SHP77 (cell line): ENCODE data around the gene TTC9.

ENCODE experiments used
- DNase-seq, 2 experiments: peaks; one replicate each; lab custom pipeline; 2025; lab: John Stamatoyannopoulos, UW

The TTC9 gene

DNA sequence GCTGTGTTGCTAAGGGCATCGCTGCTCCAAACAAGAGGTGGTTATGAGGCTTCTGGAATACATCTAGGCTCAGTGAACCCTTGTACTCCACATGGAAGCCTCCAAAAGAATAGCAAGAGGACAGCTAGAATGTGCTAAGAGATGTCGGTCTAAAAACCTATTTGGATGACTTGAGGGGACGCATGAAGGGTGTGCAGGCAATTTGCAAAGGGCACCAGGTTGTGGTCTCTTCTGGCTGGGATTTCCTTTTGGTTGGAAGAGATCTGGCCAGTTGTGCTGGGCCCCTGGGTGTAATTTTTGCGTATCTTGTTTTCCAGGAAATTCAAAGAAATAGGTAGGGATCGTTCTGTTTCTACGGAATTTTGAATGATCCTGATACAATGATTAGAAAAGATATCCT, 4.2 kb downstream of the TTC9 start:
- no peak for DNase-seq

DNA sequence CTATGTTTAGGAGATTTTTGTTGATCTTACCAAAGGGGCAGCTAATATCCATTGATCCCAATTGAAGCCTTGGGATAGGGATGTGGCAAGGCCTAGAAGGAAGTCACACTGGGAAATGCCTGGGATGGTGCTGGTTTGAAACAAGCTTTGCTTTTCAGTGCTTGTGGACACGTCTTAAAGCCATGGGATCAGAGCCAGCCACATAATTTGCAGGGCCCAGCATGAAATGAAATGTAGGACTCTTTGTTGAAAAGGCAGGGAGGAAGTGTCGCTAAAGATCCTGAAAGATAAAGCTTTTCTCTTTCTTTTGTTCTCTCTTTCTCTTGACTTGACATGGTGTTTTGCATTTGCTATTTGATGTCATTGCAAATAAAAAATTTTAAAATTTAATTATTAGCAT, 5.0 kb downstream of the TTC9 start:
- DNase-seq: no peak

DNA sequence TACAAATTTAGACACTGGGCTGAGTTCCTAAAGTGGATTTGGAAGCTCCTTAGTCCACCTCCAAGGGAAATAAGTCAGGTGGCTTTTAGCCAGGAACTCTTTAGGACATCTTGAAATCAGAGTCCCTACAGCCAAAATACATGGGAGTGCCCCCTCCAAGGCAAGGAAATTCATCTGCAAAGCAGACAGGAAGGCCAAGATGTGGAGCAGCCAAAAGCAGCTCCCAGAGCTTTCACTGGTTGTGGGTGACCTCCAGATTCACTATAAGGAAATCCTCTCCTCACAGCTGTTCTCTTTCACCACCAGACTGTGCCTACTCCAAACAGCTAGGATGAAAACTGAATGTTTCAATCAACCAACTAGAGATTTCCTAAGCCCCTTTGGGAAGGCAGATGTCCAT, 6.6 kb downstream of the TTC9 start:
- DNase-seq: no peak

DNA sequence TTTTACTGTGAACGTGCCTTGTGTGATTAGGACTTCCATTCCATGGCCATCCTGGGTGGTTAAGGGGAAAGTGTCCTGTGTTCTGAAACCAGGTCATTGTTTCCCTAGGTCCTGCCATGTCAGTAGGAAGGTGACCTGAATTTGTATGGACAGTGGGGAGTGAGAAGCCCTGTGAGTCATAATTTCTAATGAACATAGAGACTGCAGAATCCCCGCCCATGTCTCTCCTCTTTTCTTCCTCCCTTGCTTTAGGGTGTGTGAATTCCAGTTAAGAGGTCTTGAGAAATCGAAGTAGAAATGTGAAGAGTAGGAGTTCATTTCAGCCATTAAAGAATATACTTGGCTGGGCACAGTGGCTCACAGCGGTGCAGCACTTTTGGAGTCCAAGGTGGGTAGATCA, 8.1 kb downstream of the TTC9 start:
- DNase-seq: no peak

DNA sequence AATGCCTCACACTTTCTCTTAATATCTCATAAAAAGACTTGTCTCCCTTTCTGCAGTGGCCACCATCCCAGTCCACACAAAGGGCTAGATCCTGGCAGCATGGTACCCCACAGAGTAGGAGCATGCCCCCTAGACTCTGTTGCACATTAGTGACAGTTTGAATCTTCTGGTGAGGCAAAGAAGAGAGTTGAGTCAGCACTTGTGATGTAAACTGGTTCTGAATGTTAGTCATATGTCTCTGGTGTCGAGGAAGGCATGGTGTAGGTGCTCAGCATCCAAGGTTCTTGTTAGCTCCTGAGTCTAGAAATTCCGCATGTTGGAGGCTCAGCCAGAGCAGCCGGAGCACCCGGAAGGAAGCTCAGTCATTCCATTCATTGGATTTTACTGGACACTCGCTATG, 9.8 kb downstream of the TTC9 start:
- DNase-seq: no peak

DNA sequence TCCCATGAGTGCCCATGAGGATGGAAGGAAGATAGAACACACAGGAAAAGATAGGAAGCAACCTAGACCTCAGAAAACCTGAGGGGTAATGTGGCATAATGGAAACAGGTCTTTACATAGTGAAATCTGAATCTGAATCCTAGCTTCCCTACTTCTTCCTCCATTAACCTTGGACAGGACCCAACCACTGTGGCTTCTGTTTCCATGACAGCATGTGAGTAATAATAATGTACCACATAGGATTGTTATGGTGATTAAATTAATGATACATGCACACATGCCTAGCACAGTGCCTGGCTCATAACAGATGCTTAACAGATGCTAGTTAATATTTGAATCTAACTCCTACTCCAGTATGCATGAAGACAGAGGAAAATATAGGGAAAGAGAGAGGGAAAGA, 11.2 kb downstream of the TTC9 start:
- no peak for DNase-seq

DNA sequence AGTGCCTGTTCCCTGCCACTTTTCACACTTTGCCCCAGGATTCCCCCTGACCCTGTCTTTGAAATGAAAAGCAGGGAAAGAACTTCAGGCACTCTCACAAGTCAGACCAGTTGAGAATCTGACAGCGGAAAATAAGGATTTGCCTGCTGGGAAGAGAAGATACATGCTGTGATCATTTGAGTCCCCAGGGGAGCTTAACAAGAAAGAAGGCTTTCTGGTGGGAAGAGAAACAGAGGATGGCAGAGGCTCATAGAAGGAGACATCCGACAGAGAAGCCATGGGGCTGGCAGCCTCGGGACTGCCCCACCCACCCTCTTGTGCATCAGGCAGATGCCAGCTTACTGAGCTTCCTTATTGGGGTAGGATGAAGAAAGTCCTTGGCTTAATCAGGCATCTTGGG, 11.9 kb downstream of the TTC9 start:
- DNase-seq: no peak

DNA sequence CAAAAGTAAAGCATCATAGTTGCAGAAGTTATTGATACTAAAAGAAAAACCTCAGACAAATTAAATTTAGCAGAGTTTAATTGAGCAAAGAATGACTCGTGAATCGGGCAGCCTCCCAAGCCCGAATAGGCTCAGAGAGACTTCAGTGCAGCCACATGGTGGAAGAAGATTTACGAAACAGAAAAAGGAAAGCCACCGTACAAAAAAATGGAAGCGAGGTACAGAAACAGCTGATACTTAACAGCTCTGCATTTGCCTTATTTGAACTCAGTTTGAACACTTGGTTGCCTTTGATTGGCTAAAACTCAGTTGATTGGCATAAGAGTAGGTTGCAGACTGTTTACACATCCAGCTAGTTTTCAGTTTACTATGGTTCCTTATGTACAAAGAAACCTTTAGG, 12.9 kb downstream of the TTC9 start:
- DNase-seq: no peak

DNA sequence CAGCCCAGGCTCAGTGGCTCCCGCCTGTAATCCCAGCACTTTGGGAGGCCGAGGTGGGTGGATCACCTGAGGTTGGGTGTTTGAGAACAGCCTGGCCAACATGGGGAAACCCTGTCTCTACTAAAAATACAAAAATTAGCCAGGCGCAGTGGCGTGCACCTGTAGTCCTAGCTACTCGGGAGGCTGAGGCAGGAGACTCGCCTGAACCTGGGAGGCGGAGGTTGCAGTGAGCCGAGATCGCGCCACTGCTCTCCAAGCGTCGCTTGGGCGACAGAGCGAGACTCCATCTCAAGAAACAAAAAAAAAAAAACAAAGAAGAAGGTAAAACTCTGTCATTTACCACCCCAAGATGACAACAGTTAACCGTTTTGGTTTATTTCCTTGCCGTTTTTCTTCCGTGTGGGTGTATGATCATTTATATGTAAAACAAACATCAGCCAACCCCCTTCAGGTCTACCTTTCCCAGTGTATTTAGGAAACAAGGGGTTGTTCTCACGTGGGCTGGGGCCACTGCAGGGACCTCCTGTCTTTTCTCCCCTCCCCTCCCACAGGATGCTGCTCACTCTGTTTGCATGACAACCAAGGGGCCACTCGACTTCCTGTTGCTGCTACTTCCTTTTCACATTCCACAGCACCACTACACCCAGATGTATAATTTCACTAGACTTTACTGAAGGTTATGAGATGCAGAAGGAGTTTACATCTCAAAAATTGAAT, 13.6 kb downstream of the TTC9 start:
- DNase-seq: no peak

DNA sequence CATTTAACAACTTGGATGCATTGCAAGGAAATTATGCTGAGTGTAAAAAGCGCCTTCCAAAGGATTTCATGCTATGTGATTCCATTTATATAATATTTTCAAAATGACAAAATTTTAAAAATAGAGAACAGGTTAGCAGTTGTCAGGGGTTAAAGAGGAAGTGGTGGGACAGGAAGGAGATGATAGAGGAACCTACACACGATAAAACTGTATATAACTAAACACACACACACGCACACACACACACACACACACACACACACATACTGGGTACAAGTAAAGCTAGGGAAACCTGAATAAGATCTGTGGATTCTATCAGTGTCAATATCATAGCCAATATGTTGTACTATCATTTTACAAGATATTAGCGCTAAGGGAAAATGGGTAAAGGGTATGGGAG, 17.2 kb downstream of the TTC9 start:
- DNase-seq: no peak

DNA sequence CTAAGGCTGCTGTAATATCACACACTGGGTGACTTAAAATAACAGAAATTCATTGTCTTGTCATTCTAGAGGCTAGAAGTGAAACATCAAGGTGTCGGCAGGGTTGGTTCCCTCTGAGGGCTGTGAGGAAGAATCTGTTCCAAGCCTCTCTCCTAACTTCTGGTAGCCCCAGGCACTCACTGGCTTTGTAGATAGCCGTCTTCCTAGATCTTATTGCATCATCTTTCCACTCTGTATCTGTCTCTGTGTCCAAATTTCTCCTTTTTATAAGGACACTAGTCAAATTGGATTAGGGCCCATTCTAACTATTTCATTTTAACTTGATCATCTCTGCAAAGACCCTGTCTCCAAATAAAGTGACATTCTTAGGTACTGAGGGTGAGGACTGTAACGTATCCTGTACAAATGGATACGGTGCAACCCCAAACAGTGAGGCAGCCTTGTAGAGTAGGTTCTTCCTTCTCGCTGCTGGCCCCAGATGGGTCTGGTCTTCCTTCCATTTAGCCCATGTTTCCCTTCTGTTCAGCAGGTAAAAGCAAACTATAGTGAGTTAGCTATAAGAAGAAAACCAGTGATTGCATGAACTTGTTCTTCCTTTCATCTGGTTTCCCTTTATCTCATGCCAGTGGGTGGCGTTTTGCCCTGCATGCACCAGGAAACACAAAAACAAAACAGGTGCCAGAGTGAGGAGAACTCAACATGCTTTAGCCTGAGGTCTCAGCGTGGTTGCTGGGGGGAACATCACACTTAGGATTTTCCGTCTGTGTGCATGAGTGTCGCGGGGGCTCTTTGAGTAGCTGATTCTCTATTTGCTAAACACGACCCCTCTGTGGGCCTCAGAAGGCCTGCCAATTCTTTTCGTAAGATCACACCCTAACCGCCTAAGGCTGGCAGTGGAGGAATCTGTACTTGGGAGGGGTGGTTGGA, 19.5 kb downstream of the TTC9 start:
- DNase-seq: no peak

DNA sequence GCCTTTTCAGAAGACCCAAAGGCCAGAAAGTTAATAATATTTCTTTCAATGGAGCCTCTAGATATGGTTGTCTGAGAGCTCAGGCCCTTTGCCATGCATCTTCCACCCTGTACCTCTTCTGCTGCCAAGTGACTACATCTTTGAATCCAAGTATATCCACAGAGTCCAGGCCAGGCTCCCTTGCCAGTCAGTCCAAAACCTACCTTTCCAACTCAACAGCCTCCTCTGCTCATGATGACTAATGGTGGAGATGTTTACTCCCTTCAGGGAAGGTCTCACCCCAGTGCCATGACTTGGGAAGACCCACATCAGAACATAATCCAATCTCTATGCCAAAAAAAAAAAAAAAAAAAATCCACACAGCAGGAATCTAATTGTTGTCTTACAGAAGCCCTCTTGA, 20.4 kb downstream of the TTC9 start:
- DNase-seq: no peak

DNA sequence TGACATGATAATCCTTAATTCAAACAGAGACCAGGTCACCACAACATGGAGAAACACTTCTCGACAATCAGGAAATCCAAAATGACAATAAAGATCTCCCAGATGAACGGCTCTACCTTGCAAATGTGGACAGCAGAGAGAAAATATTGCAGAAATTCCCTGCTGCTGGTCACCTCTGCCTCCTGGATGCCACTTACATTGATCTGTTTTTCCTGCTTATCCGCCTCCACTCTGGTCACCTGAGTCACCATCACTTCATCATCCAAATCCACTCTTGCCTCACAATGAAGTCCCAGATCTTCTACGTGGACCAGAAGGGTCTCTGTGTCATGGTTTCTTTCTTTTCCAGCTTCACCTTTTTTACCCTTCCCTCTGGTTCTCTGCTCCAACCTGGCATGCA, 21.1 kb downstream of the TTC9 start:
- no peak for DNase-seq

DNA sequence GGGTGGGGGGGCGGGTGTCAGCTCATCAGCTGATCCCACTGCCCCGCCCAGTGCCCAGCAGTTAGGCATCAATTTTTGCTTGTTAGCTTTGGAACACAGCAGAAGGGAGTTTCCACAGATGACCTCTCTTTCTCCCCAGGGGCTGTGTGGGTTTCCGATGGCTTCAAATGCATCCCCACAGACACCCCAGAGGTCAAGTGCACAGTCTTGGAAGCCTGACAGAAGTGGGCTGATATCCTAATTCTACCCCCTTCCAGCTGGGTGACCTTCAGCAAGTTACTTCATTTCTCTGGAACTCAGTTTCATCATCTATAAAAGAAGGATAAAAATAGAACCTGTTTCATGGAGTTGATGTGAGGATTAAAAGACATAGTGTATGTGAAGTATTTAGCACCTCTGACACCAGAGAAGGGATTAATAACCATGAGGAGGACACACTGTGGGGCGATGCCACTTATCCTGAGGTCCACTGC, 22.0 kb downstream of the TTC9 start:
- no peak for DNase-seq

DNA sequence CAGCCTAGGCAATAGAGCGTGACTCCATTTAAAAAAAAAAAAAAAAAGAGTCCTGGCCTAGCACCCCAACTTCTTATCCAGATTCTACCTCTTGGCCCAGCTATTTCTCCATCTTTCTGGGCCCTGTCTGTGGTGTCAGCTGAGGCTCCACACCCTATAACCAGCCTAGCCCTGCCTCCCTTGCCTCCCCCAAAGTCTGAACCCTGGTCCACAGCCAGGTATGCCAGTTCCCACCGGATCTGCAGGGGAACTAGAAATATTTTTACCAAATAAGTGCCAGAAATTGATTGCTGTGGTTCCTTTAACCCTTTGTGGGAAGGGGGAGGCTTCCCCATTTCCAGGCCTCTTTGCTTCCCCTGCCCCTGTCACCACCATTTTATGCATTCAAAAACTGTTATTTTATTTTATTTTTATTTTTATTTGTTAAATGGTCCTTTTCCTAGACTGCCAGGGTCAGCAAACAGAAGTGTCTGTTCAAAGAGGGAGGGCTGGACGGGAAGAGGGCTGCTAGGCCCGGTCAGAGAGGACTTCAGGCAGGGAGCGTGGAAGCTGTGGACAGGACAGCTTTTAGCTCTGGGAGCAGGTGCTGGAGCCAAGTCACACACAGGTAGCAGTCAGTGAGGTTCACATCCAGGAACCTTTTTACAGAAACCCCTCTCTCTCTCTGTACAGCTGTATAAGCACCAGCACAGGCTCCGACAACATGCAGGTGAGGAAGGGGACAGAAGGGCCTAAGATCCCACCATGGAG, 23.2 kb downstream of the TTC9 start:
- no peak for DNase-seq

DNA sequence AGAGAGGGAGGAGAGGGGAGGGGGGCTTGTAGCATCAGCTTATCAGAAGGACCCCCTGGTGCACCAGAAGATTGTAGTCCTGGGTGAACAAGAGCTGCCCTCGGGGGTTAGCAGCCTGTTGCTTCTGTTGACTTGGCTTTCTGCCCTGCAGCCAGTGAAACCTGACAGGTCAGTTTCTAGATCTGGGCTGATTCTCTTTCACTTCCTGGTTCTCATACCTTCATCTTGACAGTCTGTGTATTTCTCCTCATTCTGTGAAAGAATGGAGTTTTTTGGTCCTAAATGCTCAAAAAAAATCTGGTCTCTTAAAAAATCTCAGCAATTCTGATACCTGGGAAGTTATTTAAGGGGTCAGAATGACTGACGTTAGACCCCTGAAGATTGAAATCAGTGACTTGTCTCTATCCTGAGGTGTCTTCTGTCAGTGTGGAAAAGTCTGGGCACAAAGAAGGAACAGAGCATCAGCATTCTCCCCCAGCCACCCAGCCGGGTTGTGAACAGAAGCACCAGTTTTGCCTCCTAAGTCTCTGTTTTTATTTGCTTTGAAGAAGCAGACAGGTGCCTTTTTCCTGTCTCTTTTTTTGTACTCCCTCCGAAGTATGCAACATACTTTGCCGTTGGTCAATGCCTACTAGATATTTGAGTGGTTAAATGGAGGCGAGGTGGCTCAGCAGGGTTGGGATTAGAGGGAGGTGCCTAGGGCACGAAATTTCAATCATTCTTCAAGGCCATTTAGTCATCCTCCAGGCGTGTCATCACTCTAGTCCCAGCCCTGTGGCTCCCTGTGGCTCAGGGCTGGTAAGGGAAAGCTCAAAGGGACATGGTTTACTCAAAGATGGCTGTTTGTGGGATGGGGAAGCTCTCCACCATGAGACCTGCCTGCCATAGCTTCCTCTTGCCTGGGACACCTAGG, 24.0 kb downstream of the TTC9 start:
- DNase-seq: no peak

DNA sequence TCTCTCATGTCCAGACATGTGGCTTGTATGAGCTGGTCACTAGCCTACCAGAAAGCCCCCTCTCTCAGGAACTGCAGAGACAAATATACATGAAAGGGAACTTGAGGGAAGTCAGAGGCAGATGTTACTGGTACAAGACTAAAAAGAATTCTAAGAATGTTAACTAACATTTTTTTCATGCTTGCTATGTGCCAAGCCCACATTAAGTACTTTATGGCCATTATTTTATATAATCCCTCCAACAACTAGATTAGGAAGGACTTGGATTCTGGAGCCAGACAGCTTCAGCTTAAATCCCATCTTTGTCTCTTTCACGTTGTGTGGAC, 24.6 kb downstream of the TTC9 start:
- no peak for DNase-seq

DNA sequence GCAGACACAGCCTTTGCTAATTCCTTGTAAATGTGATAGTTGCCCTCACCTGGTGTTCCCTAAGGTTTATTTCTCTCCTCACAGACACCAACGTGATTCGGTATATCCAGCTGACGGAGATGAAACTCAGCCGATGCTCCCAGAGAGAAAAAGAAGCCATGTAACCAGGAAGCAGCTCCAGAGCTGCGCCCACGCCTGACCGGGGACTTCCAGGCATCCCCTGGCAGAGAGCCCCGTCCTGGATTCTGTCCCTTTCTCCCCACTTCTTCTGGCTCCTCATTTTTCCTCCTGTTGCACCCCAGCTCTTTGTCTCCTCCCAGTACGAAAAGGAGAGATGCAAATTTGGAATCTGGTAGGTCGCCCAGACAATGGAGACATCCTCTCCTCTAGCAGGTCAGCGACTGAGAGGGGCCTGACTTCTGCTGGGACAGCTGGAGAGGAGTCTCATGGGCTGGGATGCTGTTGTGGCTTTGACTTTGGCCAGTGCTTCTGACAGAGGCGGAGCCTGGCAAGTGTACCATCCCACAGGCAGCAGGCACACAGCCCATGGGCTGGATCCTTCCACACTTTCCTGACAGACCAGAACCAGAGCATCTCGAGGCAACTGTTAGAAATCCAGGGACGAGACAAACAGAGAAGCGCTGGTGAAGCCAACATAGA, 29.4 kb downstream of the TTC9 start:
- DNase-seq: no peak

DNA sequence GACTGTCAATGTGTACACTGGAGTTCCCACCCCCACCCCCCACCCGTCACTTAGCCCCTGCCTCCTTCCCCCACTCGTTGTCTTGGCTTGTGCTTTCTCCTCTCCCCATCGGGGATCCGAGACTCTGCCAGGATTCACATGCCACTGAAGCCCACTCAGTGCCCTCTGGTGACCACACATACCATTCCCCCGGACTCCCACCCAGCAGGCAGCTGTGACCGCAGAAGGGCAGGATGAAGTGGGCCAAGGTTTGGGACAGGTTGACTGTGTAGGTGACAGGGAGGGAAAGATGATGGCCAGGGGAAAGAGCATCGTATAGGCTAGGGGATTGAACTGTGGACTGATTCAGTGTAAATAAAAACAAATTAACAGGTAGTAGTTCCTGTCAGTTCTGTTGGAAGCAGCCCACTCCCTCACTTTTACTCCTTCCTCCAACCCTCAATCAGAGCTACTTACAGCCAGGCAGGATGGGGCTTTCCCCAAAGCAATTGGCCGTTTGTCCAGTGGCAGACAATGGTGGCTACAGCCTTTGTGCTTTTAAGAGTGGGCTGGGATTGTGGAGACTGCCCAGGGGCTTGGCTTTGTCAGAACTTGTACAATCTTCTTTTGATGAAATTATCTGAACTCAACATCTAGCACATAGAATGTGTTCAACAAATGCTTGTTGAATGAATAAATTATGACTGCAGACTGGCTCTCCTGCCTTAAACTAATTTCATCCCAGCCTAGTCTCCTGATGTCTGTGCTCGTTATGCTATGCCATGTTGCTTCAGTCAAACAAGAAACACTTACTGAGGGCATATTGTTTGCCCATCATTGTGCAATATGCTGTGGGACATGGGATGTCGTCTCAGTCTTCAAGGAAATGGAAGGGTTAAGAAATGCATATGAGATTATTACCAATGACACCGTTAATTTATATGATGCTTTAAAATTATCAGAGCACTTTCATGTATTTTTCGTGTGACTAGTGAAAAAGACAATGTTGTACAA, 30.2 kb downstream of the TTC9 start:
- DNase-seq: no peak

DNA sequence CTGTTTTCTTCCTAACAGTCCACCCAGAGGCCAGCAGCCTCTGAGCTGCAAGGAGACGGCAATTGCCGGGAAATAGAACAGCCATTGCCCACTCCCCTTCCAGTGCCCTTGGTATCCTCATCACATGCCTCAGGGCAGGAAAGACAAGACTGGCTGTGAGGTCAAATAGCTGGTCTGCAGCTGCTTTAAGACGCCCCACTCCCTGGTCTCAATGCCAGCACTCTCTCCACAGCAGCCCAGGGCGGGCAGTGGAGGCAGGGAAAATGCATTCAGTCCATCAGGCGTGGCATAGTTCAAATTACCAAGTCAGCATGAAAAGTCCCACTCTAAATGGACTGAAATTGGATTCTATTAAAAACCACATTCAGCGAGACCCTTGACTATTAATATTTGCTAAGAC, 35.6 kb downstream of the TTC9 start:
- no peak for DNase-seq
